Endothelial cell of umbilical vein (primary cell): Measurements from ENCODE around the gene SEC14L6.

Source experiments
- CTCF ChIP-seq, 2 donors: IDR thresholded peaks; 1 replicate in 1 of 2; 2 replicates in 1 of 2; pipeline ENCODE4 v1.5.1; 2011; ENCODE audit warnings: low read length in 2 of 2, mild to moderate bottlenecking in 2 of 2, moderate library complexity in 2 of 2, control low read depth in 1 of 2, inconsistent platforms in 1 of 2, low read depth in 1 of 2; ENCODE audit not compliant: insufficient read depth in 1 of 2; ENCODE audit errors: extremely low read depth in 1 of 2
- FOS ChIP-seq: IDR thresholded peaks from 2 replicates; pipeline ENCODE4 v1.6.1; 2011; ENCODE audit warnings: mild to moderate bottlenecking, low read length, moderate library complexity, borderline replicate concordance; ENCODE audit not compliant: insufficient read depth
- GATA2 ChIP-seq: IDR thresholded peaks from 2 replicates; pipeline ENCODE4 v1.7.0; 2011; ENCODE audit warnings: low read depth, mild to moderate bottlenecking, moderate library complexity, mixed read lengths, low read length; ENCODE audit not compliant: insufficient read length, insufficient read depth
- MAX ChIP-seq: IDR thresholded peaks from 2 replicates; pipeline ENCODE4 v1.6.1; 2011; ENCODE audit not compliant: insufficient read depth, insufficient read length
- POLR2A ChIP-seq: IDR thresholded peaks from 2 replicates; pipeline ENCODE4 v1.6.1; 2012; ENCODE audit warnings: low read depth, mild to moderate bottlenecking, control low read depth, low read length
- POLR2AphosphoS5 ChIP-seq: IDR thresholded peaks from 2 replicates; pipeline ENCODE4 v1.6.1; 2012; ENCODE audit warnings: low read depth, mild to moderate bottlenecking, control low read depth, low read length, moderate library complexity; ENCODE audit not compliant: insufficient read depth

- TF ChIP-seq CTCF (IDR thresholded peaks at IDR 0.05; ENCODE audit: extremely low read depth in 1 of 2, insufficient read depth in 1 of 2, low read depth in 1 of 2, low read length in 2 of 2) (peak; percentile 86 to 93), POLR2A (no peak), GATA2 (no peak), FOS (no peak), POLR2AphosphoS5 (no peak), MAX (no peak)
Observed at GRCh38 chr22:30485362-30485988, 61.1 kb downstream of the SEC14L6 start.
